HG03175 (cell line): ENCODE results near the gene OR10G2.

Experiments used
- ATAC-seq: cut with Tn5 transposase; IDR thresholded peaks from one replicate; pipeline ENCODE4 v1.9.1; 2021; ENCODE audit warnings: mild to moderate bottlenecking, moderate library complexity; ENCODE audit not compliant: unreplicated experiment

Gene OR10G2

DNA sequence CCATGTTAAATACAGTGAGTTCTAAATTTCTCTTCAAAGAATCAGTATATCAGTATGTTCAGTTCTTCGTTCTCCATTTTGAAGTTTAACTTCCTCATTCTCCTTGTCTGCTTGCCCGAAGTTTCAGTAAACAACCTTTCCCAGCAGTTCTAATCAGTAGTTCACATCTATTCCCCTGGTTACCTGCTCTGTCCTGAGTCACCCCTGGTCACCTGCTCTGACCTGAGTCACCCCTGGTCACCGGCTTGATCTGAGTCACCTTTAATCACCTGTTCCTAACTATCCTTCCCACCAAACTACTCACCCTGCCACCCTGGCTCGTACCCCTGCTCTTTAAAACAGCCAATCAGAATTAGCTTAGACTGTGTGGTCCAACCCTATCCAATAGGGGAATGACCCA, 45.4 kb downstream of the OR10G2 start:
- no peak for ATAC-seq
